GF-D8 (cell line): ENCODE data around the gene EEF2K.
"Not testable (repeated sequence)": the region's sequence is repeated elsewhere in the genome, so short reads cannot be mapped to it uniquely, and the experiment has no call there.

ENCODE experiments used
- DNase-seq: peaks from one replicate; lab custom pipeline; 2025; lab: John Stamatoyannopoulos, UW

EEF2K gene

GRCh38 chr16:22206013-22206841 lies at the start of gene EEF2K:
Gene EEF2K, plus strand, starts transcription at chr16:22206278. Its CDS starts 19,452 bp downstream, at chr16:22225730.
- DNase-seq = peak; percentile 85

GRCh38 chr16:22161401-22161800 lies 44.7 kb upstream of the EEF2K start:
- DNase-seq = no peak

- no peak for DNase-seq
These were observed 44.0 kb upstream of the EEF2K start, which contains the start of gene SDR42E2 for GRCh38 chr16:22161999-22162655. Gene SDR42E2, plus strand, starts transcription at chr16:22162506. Its CDS starts 3,077 bp downstream, at chr16:22165583.

GRCh38 chr16:22162656-22163009 lies 43.4 kb upstream of the EEF2K start:
- no peak for DNase-seq

GRCh38 chr16:22163806-22164205 lies 42.3 kb upstream of the EEF2K start:
- DNase-seq = no peak

GRCh38 chr16:22164482-22164881 lies 41.6 kb upstream of the EEF2K start:
- no peak for DNase-seq

- no peak for DNase-seq
These were observed 40.4 kb upstream of the EEF2K start for GRCh38 chr16:22165508-22166285.

- DNase-seq = no peak
These were observed 34.1 kb upstream of the EEF2K start for GRCh38 chr16:22171953-22172352.

- DNase-seq = not testable (repeated sequence)
These were observed 33.4 kb upstream of the EEF2K start for GRCh38 chr16:22172642-22173041.

- DNase-seq = no peak
These were observed 31.4 kb upstream of the EEF2K start for GRCh38 chr16:22174642-22175041.

GRCh38 chr16:22177968-22178930 lies 27.8 kb upstream of the EEF2K start:
- no peak for DNase-seq

- no peak for DNase-seq
These were observed 24.7 kb upstream of the EEF2K start for GRCh38 chr16:22181426-22181825.

- DNase-seq = no peak
These were observed 24.2 kb upstream of the EEF2K start for GRCh38 chr16:22181843-22182242.

- no peak for DNase-seq
These were observed 22.7 kb upstream of the EEF2K start for GRCh38 chr16:22183335-22183734.

- DNase-seq = no peak
These were observed 22.0 kb upstream of the EEF2K start for GRCh38 chr16:22183901-22184614.

- no peak for DNase-seq
These were observed 21.5 kb upstream of the EEF2K start for GRCh38 chr16:22184615-22184968.

GRCh38 chr16:22186517-22186916 lies 19.6 kb upstream of the EEF2K start:
- DNase-seq = no peak

GRCh38 chr16:22188267-22188594 lies 17.8 kb upstream of the EEF2K start:
- DNase-seq = no peak

- peak; percentile 57 for DNase-seq
These were observed 17.3 kb upstream of the EEF2K start for GRCh38 chr16:22188595-22189442.

GRCh38 chr16:22189473-22190080 lies 16.5 kb upstream of the EEF2K start:
- DNase-seq = peak; percentile 35
